GF-D8 (cell line): ENCODE measurements around the gene EIF4A2.
"Not testable (repeated sequence)": the region's sequence is repeated elsewhere in the genome, so short reads cannot be mapped to it uniquely, and the experiment has no call there.

Source experiments
- DNase-seq: peaks from one replicate; lab custom pipeline; 2025; lab: John Stamatoyannopoulos, UW

Gene EIF4A2

DNA sequence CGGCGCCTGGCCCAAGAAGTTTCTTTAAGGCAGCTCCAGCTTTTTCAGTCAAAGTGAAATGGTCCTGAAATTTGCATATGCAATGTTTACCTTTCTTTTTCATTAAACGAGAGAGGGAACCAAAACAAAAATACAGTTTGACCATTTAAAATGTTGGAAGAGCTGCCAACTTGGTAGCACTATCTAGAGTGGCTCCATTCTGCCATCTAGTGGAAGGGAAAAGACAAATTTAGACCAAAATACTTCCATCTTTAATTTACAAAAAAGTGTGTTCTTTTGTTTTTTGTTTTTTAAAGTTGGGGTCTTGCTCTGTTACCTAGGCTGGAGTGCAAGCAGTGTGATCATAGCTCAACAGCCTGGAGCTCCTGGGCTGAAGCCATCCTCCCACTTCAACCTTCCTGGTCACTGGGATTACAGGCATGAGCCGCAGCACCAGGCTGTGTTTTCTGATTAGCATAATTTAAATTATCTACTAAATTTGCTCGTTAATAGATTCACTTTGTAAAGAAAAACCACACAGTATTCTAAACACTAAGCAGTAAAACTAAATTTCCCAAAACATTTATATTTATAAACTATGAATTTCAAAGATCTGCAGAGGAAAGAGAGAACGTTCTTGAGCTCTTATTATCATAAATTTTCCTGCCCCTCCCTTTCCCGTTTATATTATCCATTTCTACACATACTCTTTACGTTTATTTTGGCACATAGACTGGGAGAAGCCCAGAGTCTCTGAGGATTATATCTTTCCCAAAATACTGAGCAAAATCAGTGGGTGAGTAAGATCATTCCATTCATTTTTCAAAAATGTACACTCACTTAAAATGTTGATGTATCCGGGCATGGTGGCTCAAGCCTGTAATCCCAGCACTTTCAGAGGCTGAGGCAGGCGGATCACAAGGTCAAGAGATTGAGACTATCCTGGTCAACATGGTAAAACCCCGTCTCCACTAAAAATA lies 38.3 kb downstream of the EIF4A2 start:
- DNase-seq, result no peak

- DNase-seq, result not testable (repeated sequence)
These were observed 39.0 kb downstream of the EIF4A2 start for GRCh38 chr3:186822388-186822759.

DNA sequence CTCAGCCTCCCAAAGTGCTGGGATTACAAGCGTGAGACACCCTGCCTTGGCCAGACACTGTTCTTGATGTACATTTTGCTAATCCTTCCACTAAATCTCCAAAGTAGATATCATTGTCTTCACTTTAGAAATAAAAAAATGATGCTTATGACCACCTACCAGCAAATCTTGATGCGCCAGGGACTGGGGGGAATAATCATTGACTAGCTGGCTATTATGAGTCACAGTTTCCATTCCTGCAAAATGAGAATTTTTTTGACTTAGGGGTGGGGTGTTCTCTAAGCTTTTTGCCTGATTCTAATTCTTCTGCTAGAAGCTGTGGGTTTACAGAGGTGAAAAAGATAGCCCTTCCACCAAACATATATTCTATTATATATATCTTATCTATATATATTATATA lies 40.0 kb downstream of the EIF4A2 start:
- no peak for DNase-seq

- no peak for DNase-seq
These were observed 41.2 kb downstream of the EIF4A2 start for GRCh38 chr3:186824430-186825139.

- DNase-seq, result no peak
These were observed 42.0 kb downstream of the EIF4A2 start for GRCh38 chr3:186825294-186825821.

DNA sequence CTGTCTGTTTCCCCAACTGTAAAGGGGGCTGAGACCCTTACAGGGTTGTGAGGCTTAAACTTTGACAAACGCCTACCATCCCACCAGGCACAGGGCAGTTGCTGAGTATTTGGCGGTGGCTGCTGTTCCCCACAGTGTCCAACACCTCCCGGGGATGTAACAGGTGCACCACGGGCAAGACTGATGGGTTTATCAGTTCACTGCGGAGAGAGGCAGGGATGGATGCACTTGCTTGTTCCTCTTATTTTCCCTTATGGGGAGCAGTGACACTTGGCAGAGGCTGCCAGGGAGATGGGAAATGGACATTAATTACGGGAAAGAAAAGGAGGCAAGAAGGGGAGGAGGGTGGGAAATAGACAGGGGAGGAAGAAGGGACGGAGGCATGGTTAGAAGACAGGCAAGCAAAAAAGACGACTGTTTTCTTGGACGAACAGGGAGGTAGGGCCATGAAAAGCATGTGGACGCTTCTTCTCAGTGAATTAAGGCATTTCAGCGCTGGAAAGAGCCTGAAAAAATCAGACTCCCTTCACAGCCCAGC lies 42.6 kb downstream of the EIF4A2 start:
- no peak for DNase-seq

GRCh38 chr3:186826410-186826975 lies 43.1 kb downstream of the EIF4A2 start:
- no peak for DNase-seq

- DNase-seq, result peak; percentile 69
These were observed 43.8 kb downstream of the EIF4A2 start for GRCh38 chr3:186826976-186827857.

GRCh38 chr3:186828340-186828739 lies 45.0 kb downstream of the EIF4A2 start:
- DNase-seq, result no peak

DNA sequence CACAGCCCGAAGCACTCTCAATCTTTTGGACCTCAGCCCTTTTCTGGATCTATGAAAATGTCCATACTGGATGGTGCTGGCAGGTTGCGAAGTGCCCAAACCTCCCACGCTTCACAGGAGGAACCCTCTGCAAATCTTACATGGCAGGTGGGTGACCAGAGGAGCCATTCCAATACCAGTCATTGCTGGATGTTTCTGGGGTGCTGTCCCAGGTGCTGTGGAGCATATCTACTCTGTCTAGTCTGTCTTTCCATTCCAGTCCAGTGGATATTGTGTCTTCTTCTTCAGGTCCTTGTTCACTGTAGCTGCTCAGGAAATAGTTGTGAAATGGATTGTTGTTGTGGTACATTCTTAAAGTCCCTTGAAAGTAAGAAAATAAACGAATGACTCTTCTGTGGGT lies 48.4 kb downstream of the EIF4A2 start:
- DNase-seq, result no peak

GRCh38 chr3:186832276-186832675 lies 48.9 kb downstream of the EIF4A2 start:
- no peak for DNase-seq
